Activated CD4-positive, CD25-positive, alpha-beta regulatory T cell (primary cell): Measurements from ENCODE around the gene ANO2.
"Not testable (repeated sequence)": the region's sequence is repeated elsewhere in the genome, so short reads cannot be mapped to it uniquely, and the experiment has no call there.

Experiments used
- DNase-seq, 4 experiments: peaks; one replicate each; lab custom pipeline; 2025; lab: John Stamatoyannopoulos, UW

Gene ANO2

GRCh38 chr12:5669624-5670023, 275.4 kb downstream of the ANO2 start:
- DNase-seq: not testable (repeated sequence)

DNA sequence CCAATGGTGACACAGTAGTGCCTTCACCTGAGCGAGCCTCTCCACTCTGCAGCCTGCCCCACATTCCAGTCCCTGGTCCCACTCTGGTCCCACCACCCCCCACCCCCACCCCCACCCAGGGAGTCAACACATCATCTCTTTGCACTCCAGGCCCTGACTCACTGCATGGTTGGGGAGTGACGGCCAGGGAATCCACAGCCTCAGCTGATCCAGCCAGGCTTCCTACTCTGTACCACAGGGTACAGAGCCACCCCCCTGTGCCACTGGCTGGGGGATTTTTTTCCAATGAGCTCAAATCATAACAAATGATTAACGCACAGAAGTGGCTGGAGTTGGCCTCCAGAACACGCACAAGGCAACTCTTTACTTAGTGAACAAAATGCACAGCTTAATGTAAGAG, 279.4 kb downstream of the ANO2 start:
- DNase-seq: no peak

- DNase-seq: no peak
Measured at GRCh38 chr12:5661811-5662210, 283.2 kb downstream of the ANO2 start.

GRCh38 chr12:5660238-5660637, 284.8 kb downstream of the ANO2 start:
- no peak for DNase-seq

GRCh38 chr12:5658339-5658941, 286.6 kb downstream of the ANO2 start:
- DNase-seq: not testable (repeated sequence)

DNA sequence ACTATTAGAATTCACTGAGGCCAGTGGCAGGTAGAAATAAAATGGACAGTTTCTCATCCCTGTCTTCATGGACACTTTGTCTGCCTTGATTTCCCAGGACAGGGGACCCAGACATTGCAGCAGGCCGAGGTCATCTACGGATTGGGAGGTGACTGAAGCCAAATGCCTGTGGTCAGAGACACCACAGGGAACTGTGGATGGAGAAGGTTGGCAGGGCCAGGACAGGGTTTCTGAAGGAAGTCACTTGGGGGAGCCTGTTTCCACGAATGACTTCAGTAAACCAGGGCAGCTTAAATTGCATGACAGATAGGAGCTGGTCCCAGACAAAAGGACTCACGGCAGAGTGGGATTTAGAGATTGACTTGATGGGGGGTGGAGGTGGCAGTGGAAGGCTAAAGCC, 288.2 kb downstream of the ANO2 start:
- DNase-seq: no peak

GRCh38 chr12:5655120-5655519, 289.9 kb downstream of the ANO2 start:
- no peak for DNase-seq

DNA sequence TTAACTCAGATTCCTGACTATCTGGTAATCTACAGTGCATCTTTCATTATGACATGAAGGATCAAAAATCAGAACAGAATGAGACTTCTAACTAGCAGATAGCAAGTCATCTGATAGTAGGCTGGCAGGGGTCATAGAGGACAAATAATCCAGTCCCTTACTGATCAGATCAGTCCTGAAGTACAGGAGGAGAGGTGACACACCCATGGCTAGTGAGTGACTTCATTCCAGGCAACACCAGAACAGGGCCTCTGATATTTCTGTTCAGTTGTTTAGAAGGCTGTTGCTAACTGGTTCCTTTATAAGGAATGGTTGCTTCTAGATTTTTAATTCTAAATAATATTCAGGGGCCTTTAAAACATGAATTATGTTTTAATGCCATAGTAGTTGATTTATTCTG, 291.0 kb downstream of the ANO2 start:
- no peak for DNase-seq

DNA sequence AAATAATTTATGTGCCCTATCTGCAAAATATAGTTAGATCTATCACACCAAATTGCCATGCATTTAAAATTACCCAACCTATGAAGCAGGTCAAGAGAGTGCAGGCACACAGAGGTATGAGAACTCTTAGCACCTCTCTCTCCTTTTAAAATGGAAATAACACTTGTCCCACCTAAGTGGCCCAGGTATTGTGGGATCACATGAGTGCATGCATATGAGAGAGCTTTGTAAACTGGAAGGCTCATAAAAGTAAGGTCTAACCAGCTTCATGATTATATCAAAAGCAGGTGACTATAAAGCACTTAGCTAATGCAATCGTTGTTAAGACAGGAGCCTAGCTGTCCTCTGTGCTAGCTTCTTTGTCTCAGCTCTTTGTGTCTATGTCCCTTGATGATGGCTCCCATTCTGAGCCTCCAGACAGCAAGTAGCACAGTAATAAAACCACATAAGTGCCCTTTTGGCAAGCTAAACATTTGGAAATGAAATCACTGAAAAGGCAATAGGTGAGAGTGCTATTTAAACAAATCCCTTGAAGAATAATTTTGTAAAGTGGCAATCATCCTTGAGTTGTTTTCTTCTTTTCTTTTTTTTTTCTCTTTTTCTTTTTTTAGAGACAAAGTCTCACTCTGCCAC, 294.1 kb downstream of the ANO2 start:
- DNase-seq: no peak

GRCh38 chr12:5650281-5650680, 294.8 kb downstream of the ANO2 start:
- no peak for DNase-seq

DNA sequence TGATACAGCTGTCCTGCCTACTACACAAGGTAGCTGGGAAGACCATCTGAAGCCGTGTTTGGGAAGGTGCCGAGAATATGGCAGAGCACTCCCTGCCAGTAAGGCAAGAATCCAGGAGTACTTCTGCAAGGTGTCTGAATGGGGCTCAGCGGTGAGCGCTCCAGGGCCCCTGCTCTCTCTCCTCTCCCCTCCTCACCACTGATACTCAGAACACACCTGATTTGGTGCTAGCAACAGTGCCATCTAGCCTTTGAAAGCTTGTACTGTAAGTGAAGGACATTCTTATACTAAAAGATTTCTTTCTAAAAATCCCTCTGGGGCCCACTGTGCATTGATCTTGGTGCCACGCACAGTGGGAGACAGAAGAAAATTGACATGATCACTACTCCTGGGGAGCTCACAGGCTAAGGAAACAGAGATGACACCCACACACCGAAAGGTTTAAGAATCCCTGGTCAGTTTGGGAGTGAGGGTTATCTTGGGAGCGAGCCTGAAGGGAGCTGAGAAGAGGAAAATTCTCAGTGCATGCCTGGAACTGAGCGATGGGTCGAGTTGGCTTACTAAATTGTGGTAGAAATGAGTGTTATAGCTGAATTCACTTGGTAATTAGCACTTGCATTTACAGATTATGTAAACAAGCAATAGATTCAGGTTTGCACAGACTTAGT, 296.2 kb downstream of the ANO2 start:
- DNase-seq: no peak

DNA sequence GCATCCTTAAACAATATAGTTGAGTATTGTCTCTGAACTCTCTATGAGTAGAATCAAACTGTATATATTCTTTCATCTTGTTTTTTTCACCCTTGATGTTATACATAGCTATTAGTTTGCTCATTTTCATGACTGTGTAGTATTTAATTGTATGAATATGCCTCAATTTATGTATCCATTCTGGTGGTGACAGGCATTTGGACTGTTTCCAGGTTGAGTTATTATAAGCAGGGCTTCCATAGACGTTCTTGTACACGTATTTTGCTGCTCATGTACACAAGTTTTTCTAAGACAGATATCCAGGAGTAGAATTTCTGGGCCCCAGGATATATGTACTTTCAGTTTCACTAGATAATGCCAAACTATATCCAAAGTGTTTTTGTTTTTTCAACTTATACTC, 301.8 kb downstream of the ANO2 start:
- DNase-seq: no peak

- no peak for DNase-seq
Measured at GRCh38 chr12:5637698-5638097, 307.4 kb downstream of the ANO2 start.

- no peak for DNase-seq
Measured at GRCh38 chr12:5636907-5637306, 308.2 kb downstream of the ANO2 start.

DNA sequence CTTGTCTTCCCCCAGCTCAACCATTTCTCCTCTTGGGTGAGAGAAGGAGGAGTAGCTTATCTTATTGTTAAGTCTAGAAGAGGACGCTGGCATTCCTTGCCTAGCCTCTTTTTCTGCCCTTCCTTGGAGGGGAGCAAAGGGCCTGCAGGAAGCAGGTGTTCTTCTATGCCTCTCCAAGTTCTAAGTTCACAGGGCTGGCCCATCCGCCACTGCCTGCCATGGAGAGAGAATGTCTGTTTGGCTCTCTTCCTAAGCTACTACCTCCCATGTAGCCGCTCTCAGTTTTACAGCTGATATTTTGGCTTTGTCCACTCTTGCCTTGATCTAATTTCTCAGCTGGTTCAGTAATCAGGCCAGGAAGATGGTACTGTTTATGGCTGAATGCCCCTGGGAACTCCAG, 312.0 kb downstream of the ANO2 start:
- no peak for DNase-seq

DNA sequence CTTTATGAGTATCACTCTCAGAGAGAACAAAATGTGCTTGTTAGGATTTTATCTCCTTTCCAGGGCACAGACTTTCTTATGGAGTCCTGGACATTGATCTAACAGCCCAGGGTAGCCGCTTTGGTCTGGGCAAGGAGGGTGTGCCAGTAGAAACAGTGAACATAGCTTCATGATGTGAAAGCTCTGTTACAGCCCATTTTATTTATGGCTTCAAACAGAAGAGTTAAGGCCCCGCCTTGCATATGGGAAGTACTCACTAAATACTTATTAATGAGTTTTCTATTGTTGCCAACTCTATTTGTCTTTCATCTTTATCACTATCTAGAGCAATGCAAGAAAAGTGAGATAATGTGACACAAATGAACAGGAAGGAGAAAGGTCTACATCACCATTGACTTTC, 312.6 kb downstream of the ANO2 start:
- DNase-seq: no peak

- no peak for DNase-seq
Measured at GRCh38 chr12:5631497-5631896, 313.6 kb downstream of the ANO2 start.

DNA sequence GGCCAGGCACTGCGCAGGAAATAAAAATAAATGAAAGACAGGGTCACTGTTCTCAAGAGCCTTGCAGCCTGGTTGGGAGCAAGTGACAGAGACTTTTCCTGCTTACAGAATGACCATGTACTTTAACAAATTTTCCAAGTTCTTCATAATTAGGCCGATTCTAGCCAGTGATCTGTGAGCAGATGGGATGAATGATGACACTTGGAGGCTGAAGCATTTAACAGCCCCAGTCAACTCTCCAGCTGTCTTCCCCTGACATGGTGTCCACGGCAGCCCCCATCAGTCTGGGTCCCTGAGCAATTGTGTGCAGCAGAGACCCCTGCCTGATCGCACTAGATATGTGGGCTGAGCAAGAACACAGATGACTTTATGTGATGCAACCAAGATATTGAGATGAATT, 314.3 kb downstream of the ANO2 start:
- DNase-seq: no peak

GRCh38 chr12:5628501-5628900, 316.6 kb downstream of the ANO2 start:
- no peak for DNase-seq

DNA sequence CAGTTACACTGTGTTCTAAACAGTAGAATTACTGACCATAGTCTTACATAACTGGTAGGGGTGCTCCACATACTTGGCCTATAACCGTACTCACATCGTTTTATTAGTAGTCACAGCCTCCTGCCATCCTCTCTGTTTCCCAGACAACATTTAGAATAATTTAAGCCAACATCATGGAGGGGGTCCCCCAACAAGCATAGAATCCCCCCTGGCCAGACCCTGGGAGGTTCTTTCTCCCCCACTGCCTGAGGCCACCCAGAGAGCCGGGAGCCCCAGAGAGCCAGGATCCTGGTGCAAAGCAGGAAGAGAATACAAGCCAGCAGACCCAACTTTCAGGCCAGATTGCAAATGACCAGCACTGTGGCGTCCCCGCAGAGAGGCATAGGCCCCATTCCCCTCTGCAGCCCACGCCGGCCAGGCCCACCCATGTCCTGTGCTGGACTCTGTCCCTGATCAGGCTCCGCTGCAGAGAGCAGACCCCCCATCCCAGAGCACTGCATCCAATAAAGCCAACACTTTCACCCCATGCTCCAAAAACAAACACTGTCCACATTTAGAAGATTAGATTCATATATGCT, 317.9 kb downstream of the ANO2 start:
- DNase-seq: no peak

DNA sequence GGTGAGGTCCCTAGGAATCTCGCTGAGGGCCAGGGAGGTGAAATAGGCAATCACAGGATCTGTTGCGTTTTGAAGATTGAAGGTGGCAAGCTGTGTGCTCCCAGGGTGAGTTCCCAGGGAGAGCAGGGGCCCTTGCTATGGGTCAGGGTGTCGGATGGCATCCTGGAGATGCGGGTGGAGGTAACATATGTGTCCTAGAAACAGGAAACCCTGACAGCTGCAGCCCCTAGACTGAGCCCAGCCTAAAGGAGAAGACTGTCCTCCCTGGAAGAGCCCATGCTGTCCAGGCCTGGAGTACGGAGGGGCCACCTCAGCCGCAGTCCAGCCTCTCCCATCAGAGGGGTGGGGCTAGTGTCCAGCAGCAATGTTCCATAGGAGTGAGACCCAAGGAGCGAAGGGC, 318.9 kb downstream of the ANO2 start:
- DNase-seq: no peak

DNA sequence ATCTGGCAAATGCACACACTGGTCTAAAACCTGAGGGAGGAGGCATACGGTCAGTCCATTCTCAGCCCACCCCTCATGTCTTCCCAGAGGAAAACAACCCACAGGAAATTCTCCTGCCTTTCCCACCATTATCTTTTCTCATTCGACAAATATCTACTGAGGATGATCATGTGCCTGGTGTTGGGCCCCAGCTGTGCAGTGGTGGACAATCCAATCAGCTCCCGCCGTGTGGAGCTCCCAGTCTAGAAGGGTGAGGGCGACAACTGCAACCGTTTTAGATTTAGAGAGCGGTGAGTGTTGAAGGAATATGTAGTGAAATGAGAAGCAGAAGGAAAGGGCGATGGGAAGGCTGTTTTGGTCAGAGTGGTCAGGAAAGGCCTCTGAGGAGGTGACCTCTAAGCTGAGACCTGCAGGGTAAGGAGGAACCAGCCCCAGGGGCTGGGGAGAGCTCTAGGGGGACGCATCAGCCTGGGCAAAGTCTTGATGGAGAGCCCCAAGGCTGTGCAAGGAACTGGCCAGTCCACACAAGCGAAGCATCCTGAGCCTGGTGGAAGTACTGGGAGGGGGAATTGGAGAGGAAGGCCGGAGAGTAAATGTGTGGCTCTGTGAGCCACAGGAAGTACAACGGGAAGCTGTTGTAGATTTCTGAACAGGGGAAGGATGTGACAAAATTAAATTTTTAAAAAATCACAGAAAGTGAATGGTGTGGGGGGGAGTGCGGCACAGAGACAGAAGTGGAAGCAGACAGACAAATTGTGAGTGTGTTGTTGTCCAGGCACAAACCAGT, 320.4 kb downstream of the ANO2 start:
- DNase-seq: no peak

GRCh38 chr12:5623411-5623810, 321.6 kb downstream of the ANO2 start:
- DNase-seq: no peak
